Measurements from ENCODE around the gene STX1B.

DNA sequence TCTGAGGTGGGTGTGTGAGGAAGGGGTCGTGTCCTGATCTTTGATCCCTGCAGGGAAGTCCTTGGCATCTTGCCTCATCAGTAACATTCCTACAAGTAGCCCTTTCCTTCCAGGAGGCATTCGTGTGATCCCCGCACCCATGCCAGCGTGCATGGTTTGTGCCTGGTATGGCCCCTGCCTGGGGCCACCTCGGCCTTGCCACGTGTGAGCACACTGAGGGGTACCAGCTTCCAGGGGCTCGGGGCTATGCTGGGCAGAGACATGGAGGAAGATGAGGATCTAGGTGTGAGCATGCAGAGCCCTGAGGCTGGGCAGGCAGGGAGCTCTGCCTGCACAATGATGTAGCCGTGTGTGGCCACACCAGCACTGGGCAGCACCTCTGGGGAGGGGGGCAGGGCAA lies 19.4 kb downstream of the STX1B start:
- TF ChIP-seq EZH2 (IDR thresholded peaks at IDR 0.05; ENCODE audit: borderline replicate concordance, low read depth, low read length, severe bottlenecking) (no peak), POLR2AphosphoS5 (IDR thresholded peaks at IDR 0.05; ENCODE audit: insufficient read depth, low read depth, low read length) (no peak), POLR2A (IDR thresholded peaks at IDR 0.05; ENCODE audit: low read depth, low read length) (no peak), MYC (IDR thresholded peaks at IDR 0.05; ENCODE audit: low read depth, low read length) (no peak), JUN (IDR thresholded peaks at IDR 0.05; ENCODE audit: borderline replicate concordance, insufficient read depth, insufficient read length, low read depth) (no peak), GATA2 (IDR thresholded peaks at IDR 0.05; ENCODE audit: insufficient read depth, insufficient read length, low read depth, low read length) (no peak)
- TF ChIP-seq, protein P1, sequence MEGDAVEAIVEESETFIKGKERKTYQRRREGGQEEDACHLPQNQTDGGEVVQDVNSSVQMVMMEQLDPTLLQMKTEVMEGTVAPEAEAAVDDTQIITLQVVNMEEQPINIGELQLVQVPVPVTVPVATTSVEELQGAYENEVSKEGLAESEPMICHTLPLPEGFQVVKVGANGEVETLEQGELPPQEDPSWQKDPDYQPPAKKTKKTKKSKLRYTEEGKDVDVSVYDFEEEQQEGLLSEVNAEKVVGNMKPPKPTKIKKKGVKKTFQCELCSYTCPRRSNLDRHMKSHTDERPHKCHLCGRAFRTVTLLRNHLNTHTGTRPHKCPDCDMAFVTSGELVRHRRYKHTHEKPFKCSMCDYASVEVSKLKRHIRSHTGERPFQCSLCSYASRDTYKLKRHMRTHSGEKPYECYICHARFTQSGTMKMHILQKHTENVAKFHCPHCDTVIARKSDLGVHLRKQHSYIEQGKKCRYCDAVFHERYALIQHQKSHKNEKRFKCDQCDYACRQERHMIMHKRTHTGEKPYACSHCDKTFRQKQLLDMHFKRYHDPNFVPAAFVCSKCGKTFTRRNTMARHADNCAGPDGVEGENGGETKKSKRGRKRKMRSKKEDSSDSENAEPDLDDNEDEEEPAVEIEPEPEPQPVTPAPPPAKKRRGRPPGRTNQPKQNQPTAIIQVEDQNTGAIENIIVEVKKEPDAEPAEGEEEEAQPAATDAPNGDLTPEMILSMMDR (IDR thresholded peaks at IDR 0.05; ENCODE audit: extremely low read depth in 1 of 2, insufficient read depth in 1 of 2, low read depth in 1 of 2, low read length in 2 of 2): no peak
- TF ChIP-seq, protein P2, sequence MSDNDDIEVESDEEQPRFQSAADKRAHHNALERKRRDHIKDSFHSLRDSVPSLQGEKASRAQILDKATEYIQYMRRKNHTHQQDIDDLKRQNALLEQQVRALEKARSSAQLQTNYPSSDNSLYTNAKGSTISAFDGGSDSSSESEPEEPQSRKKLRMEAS (IDR thresholded peaks at IDR 0.05; ENCODE audit: insufficient read depth, insufficient read length): no peak

All from endothelial cell of umbilical vein (primary cell).